Panc1 (cell line): Measurements from ENCODE around the gene GPC6.

Experiments
- TF ChIP-seq, protein P1 (sequence below): fragments of 450-650 bp; IDR thresholded peaks from 2 replicates; pipeline ENCODE4 v1.5.1; 2017; ENCODE audit warnings: mild to moderate bottlenecking
- TF ChIP-seq, protein P2 (sequence below), 2 experiments: IDR thresholded peaks; 2 replicates each; pipeline ENCODE4 v1.6.1; 2011 to 2012; ENCODE audit warnings: low read depth in 2 of 2, control low read depth in 1 of 2, low read length in 1 of 2, mild to moderate bottlenecking in 1 of 2, moderate library complexity in 1 of 2; ENCODE audit not compliant: insufficient read depth in 1 of 2

DNA sequence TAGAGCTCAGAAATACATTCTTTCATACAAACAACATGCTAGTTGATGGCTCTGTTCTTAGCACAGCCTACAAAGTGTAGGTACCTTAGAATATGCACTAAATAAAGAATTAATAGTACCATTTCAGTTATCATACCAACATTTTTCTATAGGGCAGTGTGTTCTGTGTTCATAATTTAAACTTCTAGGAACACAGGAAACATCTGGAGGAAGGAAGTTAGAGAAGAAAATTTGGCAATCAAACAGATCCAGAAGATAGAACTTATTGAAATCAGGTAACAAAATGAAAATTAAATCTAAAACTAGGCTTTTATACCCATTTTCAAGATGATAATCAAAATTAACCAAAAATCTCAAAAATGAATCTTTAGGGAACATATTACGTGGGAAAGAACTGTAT, 725.3 kb downstream of the GPC6 start:
- TF ChIP-seq, protein P1, sequence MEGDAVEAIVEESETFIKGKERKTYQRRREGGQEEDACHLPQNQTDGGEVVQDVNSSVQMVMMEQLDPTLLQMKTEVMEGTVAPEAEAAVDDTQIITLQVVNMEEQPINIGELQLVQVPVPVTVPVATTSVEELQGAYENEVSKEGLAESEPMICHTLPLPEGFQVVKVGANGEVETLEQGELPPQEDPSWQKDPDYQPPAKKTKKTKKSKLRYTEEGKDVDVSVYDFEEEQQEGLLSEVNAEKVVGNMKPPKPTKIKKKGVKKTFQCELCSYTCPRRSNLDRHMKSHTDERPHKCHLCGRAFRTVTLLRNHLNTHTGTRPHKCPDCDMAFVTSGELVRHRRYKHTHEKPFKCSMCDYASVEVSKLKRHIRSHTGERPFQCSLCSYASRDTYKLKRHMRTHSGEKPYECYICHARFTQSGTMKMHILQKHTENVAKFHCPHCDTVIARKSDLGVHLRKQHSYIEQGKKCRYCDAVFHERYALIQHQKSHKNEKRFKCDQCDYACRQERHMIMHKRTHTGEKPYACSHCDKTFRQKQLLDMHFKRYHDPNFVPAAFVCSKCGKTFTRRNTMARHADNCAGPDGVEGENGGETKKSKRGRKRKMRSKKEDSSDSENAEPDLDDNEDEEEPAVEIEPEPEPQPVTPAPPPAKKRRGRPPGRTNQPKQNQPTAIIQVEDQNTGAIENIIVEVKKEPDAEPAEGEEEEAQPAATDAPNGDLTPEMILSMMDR, result no peak
- TF ChIP-seq, protein P2, sequence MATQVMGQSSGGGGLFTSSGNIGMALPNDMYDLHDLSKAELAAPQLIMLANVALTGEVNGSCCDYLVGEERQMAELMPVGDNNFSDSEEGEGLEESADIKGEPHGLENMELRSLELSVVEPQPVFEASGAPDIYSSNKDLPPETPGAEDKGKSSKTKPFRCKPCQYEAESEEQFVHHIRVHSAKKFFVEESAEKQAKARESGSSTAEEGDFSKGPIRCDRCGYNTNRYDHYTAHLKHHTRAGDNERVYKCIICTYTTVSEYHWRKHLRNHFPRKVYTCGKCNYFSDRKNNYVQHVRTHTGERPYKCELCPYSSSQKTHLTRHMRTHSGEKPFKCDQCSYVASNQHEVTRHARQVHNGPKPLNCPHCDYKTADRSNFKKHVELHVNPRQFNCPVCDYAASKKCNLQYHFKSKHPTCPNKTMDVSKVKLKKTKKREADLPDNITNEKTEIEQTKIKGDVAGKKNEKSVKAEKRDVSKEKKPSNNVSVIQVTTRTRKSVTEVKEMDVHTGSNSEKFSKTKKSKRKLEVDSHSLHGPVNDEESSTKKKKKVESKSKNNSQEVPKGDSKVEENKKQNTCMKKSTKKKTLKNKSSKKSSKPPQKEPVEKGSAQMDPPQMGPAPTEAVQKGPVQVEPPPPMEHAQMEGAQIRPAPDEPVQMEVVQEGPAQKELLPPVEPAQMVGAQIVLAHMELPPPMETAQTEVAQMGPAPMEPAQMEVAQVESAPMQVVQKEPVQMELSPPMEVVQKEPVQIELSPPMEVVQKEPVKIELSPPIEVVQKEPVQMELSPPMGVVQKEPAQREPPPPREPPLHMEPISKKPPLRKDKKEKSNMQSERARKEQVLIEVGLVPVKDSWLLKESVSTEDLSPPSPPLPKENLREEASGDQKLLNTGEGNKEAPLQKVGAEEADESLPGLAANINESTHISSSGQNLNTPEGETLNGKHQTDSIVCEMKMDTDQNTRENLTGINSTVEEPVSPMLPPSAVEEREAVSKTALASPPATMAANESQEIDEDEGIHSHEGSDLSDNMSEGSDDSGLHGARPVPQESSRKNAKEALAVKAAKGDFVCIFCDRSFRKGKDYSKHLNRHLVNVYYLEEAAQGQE (IDR thresholded peaks at IDR 0.05; ENCODE audit: insufficient read depth in 1 of 2, low read depth in 2 of 2, low read length in 1 of 2), result no peak
